NCI-H2227 (cell line): Measurements from ENCODE around the gene GINS2.
A peak's percentile ranks its signal among the peaks of the same experiment; 100 is the strongest.

Experiments
- DNase-seq: peaks from one replicate; lab custom pipeline; 2025; ENCODE audit not compliant: unreplicated experiment; lab: John Stamatoyannopoulos, UW

The GINS2 gene

GRCh38 chr16:85716680-85717038, 27.9 kb upstream of the GINS2 start:
- DNase-seq: no peak

GRCh38 chr16:85716022-85716679, 27.4 kb upstream of the GINS2 start:
- no peak for DNase-seq

GRCh38 chr16:85715169-85716021, 26.6 kb upstream of the GINS2 start:
- DNase-seq: peak; percentile 75

GRCh38 chr16:85712801-85713200, 24.0 kb upstream of the GINS2 start:
- DNase-seq: no peak

GRCh38 chr16:85711982-85712587, 23.3 kb upstream of the GINS2 start:
- DNase-seq: no peak

- no peak for DNase-seq
Measured at GRCh38 chr16:85710732-85711131, 22.0 kb upstream of the GINS2 start.

GRCh38 chr16:85709766-85710585, 21.2 kb upstream of the GINS2 start:
- peak; percentile 11 for DNase-seq

- DNase-seq: no peak
Measured at GRCh38 chr16:85708338-85708737, 19.6 kb upstream of the GINS2 start.

GRCh38 chr16:85707528-85708095, 18.9 kb upstream of the GINS2 start:
- DNase-seq: no peak

- DNase-seq: no peak
Measured at GRCh38 chr16:85706449-85707034, 17.8 kb upstream of the GINS2 start.

GRCh38 chr16:85704900-85705846, 16.4 kb upstream of the GINS2 start:
- DNase-seq: no peak

- no peak for DNase-seq
Measured at GRCh38 chr16:85704011-85704410, 15.3 kb upstream of the GINS2 start.

- no peak for DNase-seq
Measured at GRCh38 chr16:85699628-85700027, 10.9 kb upstream of the GINS2 start.

- DNase-seq: no peak
Measured at GRCh38 chr16:85698935-85699558, 10.3 kb upstream of the GINS2 start.

GRCh38 chr16:85698459-85698891, 9.7 kb upstream of the GINS2 start:
- no peak for DNase-seq

GRCh38 chr16:85697431-85697830, 8.7 kb upstream of the GINS2 start:
- no peak for DNase-seq

GRCh38 chr16:85696781-85697180, 8.0 kb upstream of the GINS2 start:
- DNase-seq: no peak

GRCh38 chr16:85695196-85696128, 6.7 kb upstream of the GINS2 start:
- no peak for DNase-seq
